ENCODE measurements around the gene SORL1.

Gene SORL1

GRCh38 chr11:121550247-121551030 is 98.3 kb downstream of the SORL1 start:
- H3K4me3 ChIP-seq (ENCODE audit: control insufficient read depth, low read depth, low read length): no peak overlapping the region
- DNase-seq (ENCODE audit: low read depth): no peak
- no peak for TF ChIP-seq CTCF (conservative IDR thresholded peaks at IDR 0.05; ENCODE audit: control insufficient read depth, insufficient read depth, low read depth, low read length)

- H3K4me3 ChIP-seq (ENCODE audit: control insufficient read depth, low read depth, low read length): no peak overlapping the region
- no peak for DNase-seq (ENCODE audit: low read depth)
- no peak for TF ChIP-seq CTCF (conservative IDR thresholded peaks at IDR 0.05; ENCODE audit: control insufficient read depth, insufficient read depth, low read depth, low read length)
Measured at GRCh38 chr11:121551463-121551862, 99.3 kb downstream of the SORL1 start.

- DNase-seq (ENCODE audit: low read depth): no peak
- no peak for TF ChIP-seq CTCF (conservative IDR thresholded peaks at IDR 0.05; ENCODE audit: control insufficient read depth, insufficient read depth, low read depth, low read length)
- no peak overlapping the region for H3K4me3 ChIP-seq (ENCODE audit: control insufficient read depth, low read depth, low read length)
Measured at GRCh38 chr11:121552154-121552553, 100.0 kb downstream of the SORL1 start.

GRCh38 chr11:121552644-121553043 is 100.5 kb downstream of the SORL1 start:
- no peak overlapping the region for H3K4me3 ChIP-seq (ENCODE audit: control insufficient read depth, low read depth, low read length)
- no peak for DNase-seq (ENCODE audit: low read depth)
- TF ChIP-seq CTCF (conservative IDR thresholded peaks at IDR 0.05; ENCODE audit: control insufficient read depth, insufficient read depth, low read depth, low read length): no peak

GRCh38 chr11:121553389-121553788 is 101.3 kb downstream of the SORL1 start:
- TF ChIP-seq CTCF (conservative IDR thresholded peaks at IDR 0.05; ENCODE audit: control insufficient read depth, insufficient read depth, low read depth, low read length): no peak
- DNase-seq (ENCODE audit: low read depth): peak; percentile 29
- H3K4me3 ChIP-seq (ENCODE audit: control insufficient read depth, low read depth, low read length): no peak overlapping the region

GRCh38 chr11:121553806-121554205 is 101.7 kb downstream of the SORL1 start:
- peak; percentile 50 for DNase-seq (ENCODE audit: low read depth)
- TF ChIP-seq CTCF (conservative IDR thresholded peaks at IDR 0.05; ENCODE audit: control insufficient read depth, insufficient read depth, low read depth, low read length): no peak
- H3K4me3 ChIP-seq (ENCODE audit: control insufficient read depth, low read depth, low read length): no peak overlapping the region

Data from fibroblast of mammary gland (primary cell).